ENCODE data around the gene KRT79.
A peak's percentile ranks its signal among the peaks of the same experiment; 100 is the strongest.

The KRT79 gene

GRCh38 chr12:52778833-52779232 lies 55.3 kb downstream of the KRT79 start:
- Mint-ChIP-seq H3K4me1 (no peaks in the 10 kb centered on the region), H3K27me3 (ENCODE audit: low read depth, poor library complexity) (peaks cover 31% of the 10 kb centered on the region), H3K9me3 (no peaks in the 10 kb centered on the region), H3K4me3 (no peak overlapping the region), H3K27ac (no peak overlapping the region), H3K36me3 (ENCODE audit: low read depth) (no peaks in the 10 kb centered on the region)
- TF ChIP-seq CTCF (IDR thresholded peaks at IDR 0.05) = no peak
- DNase-seq = no peak

- no peaks in the 10 kb centered on the region for H3K36me3 Mint-ChIP-seq (ENCODE audit: low read depth)
- DNase-seq = no peak
- no peaks in the 10 kb centered on the region for H3K4me1 Mint-ChIP-seq
- TF ChIP-seq CTCF (IDR thresholded peaks at IDR 0.05) = no peak
- H3K27me3 Mint-ChIP-seq (ENCODE audit: low read depth, poor library complexity) = peaks cover 36% of the 10 kb centered on the region
- no peak overlapping the region for H3K27ac Mint-ChIP-seq
- no peaks in the 10 kb centered on the region for H3K9me3 Mint-ChIP-seq
- H3K4me3 Mint-ChIP-seq = no peak overlapping the region
Observed at GRCh38 chr12:52777566-52777965, 56.5 kb downstream of the KRT79 start.

GRCh38 chr12:52776913-52777395 lies 57.2 kb downstream of the KRT79 start, which contains the start of gene KRT76:
KRT76 (minus strand) TSS chr12:52777345; CDS start chr12:52777291, 54 bp downstream.
- no peak within 1 kb of the TSS for H3K4me3 Mint-ChIP-seq
- peaks cover 35% of the 10 kb centered on the region for H3K27me3 Mint-ChIP-seq (ENCODE audit: low read depth, poor library complexity)
- H3K4me1 Mint-ChIP-seq = no peaks in the 10 kb centered on the region
- TF ChIP-seq CTCF (IDR thresholded peaks at IDR 0.05) = no peak
- H3K36me3 Mint-ChIP-seq (ENCODE audit: low read depth) = no peaks in the 10 kb centered on the region
- no peaks in the 10 kb centered on the region for H3K9me3 Mint-ChIP-seq
- DNase-seq = no peak
- H3K27ac Mint-ChIP-seq = peak within 1 kb of the TSS; percentile 82

- Mint-ChIP-seq H3K36me3 (ENCODE audit: low read depth) (no peaks in the 10 kb centered on the region), H3K9me3 (no peaks in the 10 kb centered on the region), H3K27ac (no peak overlapping the region), H3K4me1 (no peaks in the 10 kb centered on the region), H3K4me3 (no peak overlapping the region), H3K27me3 (ENCODE audit: low read depth, poor library complexity) (peaks cover 30% of the 10 kb centered on the region)
- TF ChIP-seq CTCF (IDR thresholded peaks at IDR 0.05) = no peak
- DNase-seq = no peak
Observed at GRCh38 chr12:52776435-52776834, 57.7 kb downstream of the KRT79 start.

GRCh38 chr12:52774629-52775250 lies 59.4 kb downstream of the KRT79 start:
- Mint-ChIP-seq H3K9me3 (no peaks in the 10 kb centered on the region), H3K36me3 (ENCODE audit: low read depth) (no peaks in the 10 kb centered on the region), H3K4me1 (no peaks in the 10 kb centered on the region), H3K27ac (no peak overlapping the region), H3K4me3 (no peak overlapping the region), H3K27me3 (ENCODE audit: low read depth, poor library complexity) (peaks cover 21% of the 10 kb centered on the region)
- no peak for TF ChIP-seq CTCF (IDR thresholded peaks at IDR 0.05)
- DNase-seq = no peak

- H3K4me1 Mint-ChIP-seq = peaks cover under 1% of the 10 kb centered on the region
- H3K27ac Mint-ChIP-seq = no peak overlapping the region
- H3K36me3 Mint-ChIP-seq (ENCODE audit: low read depth) = no peaks in the 10 kb centered on the region
- H3K4me3 Mint-ChIP-seq = no peak overlapping the region
- DNase-seq = no peak
- no peaks in the 10 kb centered on the region for H3K9me3 Mint-ChIP-seq
- H3K27me3 Mint-ChIP-seq (ENCODE audit: low read depth, poor library complexity) = peaks cover 12% of the 10 kb centered on the region
- no peak for TF ChIP-seq CTCF (IDR thresholded peaks at IDR 0.05)
Observed at GRCh38 chr12:52772772-52773171, 61.3 kb downstream of the KRT79 start.
